ENCODE data around the gene RPL23. TPM values are rescaled to one million over a fixed set of nuclear protein-coding genes. Genes with fewer than 3 reads are reported as not detected.

RPL23 gene
- total and polyA plus RNA-seq, 9 of the 15 experiments (the other 6 are each of a cell fraction or from before 2014, with no cell fraction given) = 1,745 to 3,667 (median 3,096) TPM

DNA sequence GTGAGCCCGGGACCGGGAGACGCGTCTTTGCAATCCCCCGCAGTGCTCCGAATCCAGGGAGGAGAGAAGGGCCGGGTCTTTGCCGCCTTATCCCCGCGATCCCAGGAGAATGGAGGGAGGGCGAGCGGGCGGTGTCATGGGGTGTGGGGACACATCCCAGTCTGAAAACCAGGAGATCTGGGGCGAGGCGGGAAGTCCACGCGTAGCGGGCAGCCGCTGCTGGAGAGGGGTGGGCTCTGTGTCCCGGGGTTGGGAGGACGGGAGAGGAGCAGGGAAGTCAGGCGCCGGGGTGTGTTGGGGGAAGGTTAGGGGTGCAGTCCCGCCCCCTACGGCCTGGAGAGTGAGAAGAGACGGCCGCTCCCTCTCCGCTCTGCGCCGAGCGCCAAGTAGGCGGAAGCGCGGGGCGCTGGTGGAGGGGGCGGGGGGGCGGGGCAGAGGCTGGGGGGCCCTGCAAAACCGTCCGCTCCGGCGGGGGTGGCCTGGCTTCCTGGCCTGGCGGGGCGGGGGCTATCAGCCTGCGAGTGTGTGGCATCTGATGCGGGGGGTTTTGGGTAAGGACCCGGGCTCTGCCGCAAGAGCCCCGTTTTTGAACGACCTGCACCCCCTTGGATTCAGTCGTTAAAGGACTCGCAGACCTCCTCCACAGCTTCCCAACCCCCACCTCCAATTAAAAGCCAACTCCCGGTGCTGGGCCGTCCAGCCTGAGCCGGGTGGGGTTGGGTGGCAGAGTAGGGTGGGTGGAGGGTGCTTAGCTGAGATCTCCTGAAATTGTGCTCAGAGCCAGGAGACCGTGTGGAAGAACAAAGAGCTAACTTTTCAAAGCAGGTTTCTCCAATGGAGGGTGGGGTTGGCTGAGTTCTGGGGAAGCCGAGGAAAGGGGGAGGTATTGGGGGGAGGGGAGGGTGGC is 17.0 kb upstream of the RPL23 start (continued):
- no peak for TF ChIP-seq CREB1 (IDR thresholded peaks at IDR 0.05)
- no peak for TF ChIP-seq CREB1 (CRISPR knock-in tag; IDR thresholded peaks at IDR 0.05)
- no peak for TF ChIP-seq CUX1 (CRISPR knock-in tag; IDR thresholded peaks at IDR 0.05)
- TF ChIP-seq SMC3 (conservative IDR thresholded peaks at IDR 0.05; ENCODE audit: insufficient read depth, low read depth, low read length) = no peak
- no peak for TF ChIP-seq ELF4 (CRISPR knock-in tag; IDR thresholded peaks at IDR 0.05)
- TF ChIP-seq, protein P1, sequence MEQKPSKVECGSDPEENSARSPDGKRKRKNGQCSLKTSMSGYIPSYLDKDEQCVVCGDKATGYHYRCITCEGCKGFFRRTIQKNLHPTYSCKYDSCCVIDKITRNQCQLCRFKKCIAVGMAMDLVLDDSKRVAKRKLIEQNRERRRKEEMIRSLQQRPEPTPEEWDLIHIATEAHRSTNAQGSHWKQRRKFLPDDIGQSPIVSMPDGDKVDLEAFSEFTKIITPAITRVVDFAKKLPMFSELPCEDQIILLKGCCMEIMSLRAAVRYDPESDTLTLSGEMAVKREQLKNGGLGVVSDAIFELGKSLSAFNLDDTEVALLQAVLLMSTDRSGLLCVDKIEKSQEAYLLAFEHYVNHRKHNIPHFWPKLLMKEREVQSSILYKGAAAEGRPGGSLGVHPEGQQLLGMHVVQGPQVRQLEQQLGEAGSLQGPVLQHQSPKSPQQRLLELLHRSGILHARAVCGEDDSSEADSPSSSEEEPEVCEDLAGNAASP (IDR thresholded peaks at IDR 0.05) = no peak
- no peak for TF ChIP-seq HDAC3 (IDR thresholded peaks at IDR 0.05; ENCODE audit: borderline replicate concordance, partially characterized antibody)
- peak; percentile 63 for TF ChIP-seq ELF1 (tag; IDR thresholded peaks at IDR 0.05)
- TF ChIP-seq, protein P2, sequence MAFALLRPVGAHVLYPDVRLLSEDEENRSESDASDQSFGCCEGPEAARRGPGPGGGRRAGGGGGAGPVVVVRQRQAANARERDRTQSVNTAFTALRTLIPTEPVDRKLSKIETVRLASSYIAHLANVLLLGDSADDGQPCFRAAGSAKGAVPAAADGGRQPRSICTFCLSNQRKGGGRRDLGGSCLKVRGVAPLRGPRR (CRISPR knock-in tag; IDR thresholded peaks at IDR 0.05) = no peak
- TF ChIP-seq STAT5A (IDR thresholded peaks at IDR 0.05; ENCODE audit: borderline replicate concordance, low read length) = no peak
- TF ChIP-seq CBFA2T2 (conservative IDR thresholded peaks at IDR 0.05) = no peak
- TF ChIP-seq, protein P3, sequence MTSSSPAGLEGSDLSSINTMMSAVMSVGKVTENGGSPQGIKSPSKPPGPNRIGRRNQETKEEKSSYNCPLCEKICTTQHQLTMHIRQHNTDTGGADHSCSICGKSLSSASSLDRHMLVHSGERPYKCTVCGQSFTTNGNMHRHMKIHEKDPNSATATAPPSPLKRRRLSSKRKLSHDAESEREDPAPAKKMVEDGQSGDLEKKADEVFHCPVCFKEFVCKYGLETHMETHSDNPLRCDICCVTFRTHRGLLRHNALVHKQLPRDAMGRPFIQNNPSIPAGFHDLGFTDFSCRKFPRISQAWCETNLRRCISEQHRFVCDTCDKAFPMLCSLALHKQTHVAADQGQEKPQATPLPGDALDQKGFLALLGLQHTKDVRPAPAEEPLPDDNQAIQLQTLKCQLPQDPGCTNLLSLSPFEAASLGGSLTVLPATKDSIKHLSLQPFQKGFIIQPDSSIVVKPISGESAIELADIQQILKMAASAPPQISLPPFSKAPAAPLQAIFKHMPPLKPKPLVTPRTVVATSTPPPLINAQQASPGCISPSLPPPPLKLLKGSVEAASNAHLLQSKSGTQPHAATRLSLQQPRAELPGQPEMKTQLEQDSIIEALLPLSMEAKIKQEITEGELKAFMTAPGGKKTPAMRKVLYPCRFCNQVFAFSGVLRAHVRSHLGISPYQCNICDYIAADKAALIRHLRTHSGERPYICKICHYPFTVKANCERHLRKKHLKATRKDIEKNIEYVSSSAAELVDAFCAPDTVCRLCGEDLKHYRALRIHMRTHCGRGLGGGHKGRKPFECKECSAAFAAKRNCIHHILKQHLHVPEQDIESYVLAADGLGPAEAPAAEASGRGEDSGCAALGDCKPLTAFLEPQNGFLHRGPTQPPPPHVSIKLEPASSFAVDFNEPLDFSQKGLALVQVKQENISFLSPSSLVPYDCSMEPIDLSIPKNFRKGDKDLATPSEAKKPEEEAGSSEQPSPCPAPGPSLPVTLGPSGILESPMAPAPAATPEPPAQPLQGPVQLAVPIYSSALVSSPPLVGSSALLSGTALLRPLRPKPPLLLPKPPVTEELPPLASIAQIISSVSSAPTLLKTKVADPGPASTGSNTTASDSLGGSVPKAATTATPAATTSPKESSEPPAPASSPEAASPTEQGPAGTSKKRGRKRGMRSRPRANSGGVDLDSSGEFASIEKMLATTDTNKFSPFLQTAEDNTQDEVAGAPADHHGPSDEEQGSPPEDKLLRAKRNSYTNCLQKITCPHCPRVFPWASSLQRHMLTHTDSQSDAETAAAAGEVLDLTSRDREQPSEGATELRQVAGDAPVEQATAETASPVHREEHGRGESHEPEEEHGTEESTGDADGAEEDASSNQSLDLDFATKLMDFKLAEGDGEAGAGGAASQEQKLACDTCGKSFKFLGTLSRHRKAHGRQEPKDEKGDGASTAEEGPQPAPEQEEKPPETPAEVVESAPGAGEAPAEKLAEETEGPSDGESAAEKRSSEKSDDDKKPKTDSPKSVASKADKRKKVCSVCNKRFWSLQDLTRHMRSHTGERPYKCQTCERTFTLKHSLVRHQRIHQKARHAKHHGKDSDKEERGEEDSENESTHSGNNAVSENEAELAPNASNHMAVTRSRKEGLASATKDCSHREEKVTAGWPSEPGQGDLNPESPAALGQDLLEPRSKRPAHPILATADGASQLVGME (CRISPR knock-in tag; IDR thresholded peaks at IDR 0.05) = no peak
- no peak for TF ChIP-seq SRF (CRISPR knock-in tag; IDR thresholded peaks at IDR 0.05)
- TF ChIP-seq KLF10 (CRISPR knock-in tag; IDR thresholded peaks at IDR 0.05) = no peak
- no peak for TF ChIP-seq HIVEP1 (CRISPR knock-in tag; IDR thresholded peaks at IDR 0.05)
